Fibroblast of peridontal ligament (primary cell): ENCODE data around the gene CSAD.
"Not testable (repeated sequence)": the region's sequence is repeated elsewhere in the genome, so short reads cannot be mapped to it uniquely, and the experiment has no call there.

Experiments used
- DNase-seq: peaks from one replicate; pipeline ENCODE4 v3.0.0-alpha.2; 2010; ENCODE audit errors: extremely low read depth

The CSAD gene

GRCh38 chr12:53218551-53219291 lies 38.0 kb upstream of the CSAD start:
- DNase-seq, result peak; percentile 59

GRCh38 chr12:53217931-53218307 lies 37.2 kb upstream of the CSAD start:
- DNase-seq, result peak; percentile 37

GRCh38 chr12:53217051-53217930 lies 36.6 kb upstream of the CSAD start:
- peak; percentile 40 for DNase-seq

GRCh38 chr12:53215497-53215896 lies 34.8 kb upstream of the CSAD start:
- no peak for DNase-seq

GRCh38 chr12:53214687-53215455 lies 34.1 kb upstream of the CSAD start:
- no peak for DNase-seq

GRCh38 chr12:53214221-53214620 lies 33.5 kb upstream of the CSAD start:
- DNase-seq, result no peak

- DNase-seq, result peak; percentile 66
Measured at GRCh38 chr12:53213348-53213747, 32.6 kb upstream of the CSAD start.

- DNase-seq, result no peak
Measured at GRCh38 chr12:53212931-53213330, 32.2 kb upstream of the CSAD start.

- DNase-seq, result no peak
Measured at GRCh38 chr12:53211476-53212381, 31.0 kb upstream of the CSAD start.

GRCh38 chr12:53210843-53211242 lies 30.1 kb upstream of the CSAD start:
- no peak for DNase-seq

- DNase-seq, result no peak
Measured at GRCh38 chr12:53208877-53209463, 28.2 kb upstream of the CSAD start.

GRCh38 chr12:53208435-53208834 lies 27.7 kb upstream of the CSAD start:
- DNase-seq, result peak; percentile 40

- no peak for DNase-seq
Measured at GRCh38 chr12:53207042-53207441, 26.3 kb upstream of the CSAD start, which contains the start of gene ITGB7. Gene ITGB7, minus strand, starts transcription at chr12:53207251. Its CDS starts 6,808 bp downstream, at chr12:53200443.

- DNase-seq, result peak; percentile 90
Measured at GRCh38 chr12:53205747-53206419, 25.2 kb upstream of the CSAD start.

GRCh38 chr12:53204351-53204750 lies 23.6 kb upstream of the CSAD start:
- DNase-seq, result no peak

- not testable (repeated sequence) for DNase-seq
Measured at GRCh38 chr12:53202316-53202715, 21.6 kb upstream of the CSAD start.

GRCh38 chr12:53201639-53202038 lies 20.9 kb upstream of the CSAD start:
- DNase-seq, result no peak

GRCh38 chr12:53201177-53201541 lies 20.4 kb upstream of the CSAD start:
- DNase-seq, result peak; percentile 83

GRCh38 chr12:53200458-53201176 lies 19.9 kb upstream of the CSAD start:
- no peak for DNase-seq

- DNase-seq, result no peak
Measured at GRCh38 chr12:53200107-53200457, 19.4 kb upstream of the CSAD start.
